Fibroblast of lung (primary cell): ENCODE measurements around the gene FRMD1. TPM values are rescaled to one million over a fixed set of nuclear protein-coding genes. Genes with fewer than 3 reads are reported as not detected.

Experiments
- DNase-seq, 2 donors: peaks; one replicate each; pipeline versions ENCODE4 v3.0.0 to v3.0.0-alpha.2; 2010; ENCODE audit warnings: low read depth in 2 of 2
- H2AFZ ChIP-seq: 2 replicates; pipeline ENCODE4 v1.5.1; 2012; ENCODE audit warnings: low read length, control low read depth, inconsistent platforms
- H3K27ac ChIP-seq: 2 replicates; pipeline ENCODE4 v1.5.1; 2011; ENCODE audit warnings: low read length, control low read depth; ENCODE audit not compliant: insufficient read depth
- H3K27me3 ChIP-seq: 2 replicates; pipeline ENCODE4 v1.5.1; 2011; ENCODE audit warnings: mild to moderate bottlenecking, low read length; ENCODE audit not compliant: control insufficient read depth, insufficient read depth
- H3K36me3 ChIP-seq: 2 replicates; pipeline ENCODE4 v1.5.1; 2011; ENCODE audit warnings: low read length; ENCODE audit not compliant: control insufficient read depth, insufficient read depth
- H3K4me1 ChIP-seq: 2 replicates; pipeline ENCODE4 v1.5.1; 2011; ENCODE audit warnings: low read length; ENCODE audit not compliant: control insufficient read depth, insufficient read depth; ENCODE audit errors: extremely low read depth
- H3K4me2 ChIP-seq: 2 replicates; pipeline ENCODE4 v1.5.1; 2011; ENCODE audit warnings: low read length, control low read depth; ENCODE audit not compliant: insufficient read depth; ENCODE audit errors: extremely low read depth
- H3K4me3 ChIP-seq, 4 experiments: fragments of 200-600 bp in 1 of 4; sonication (generic) in 1 of 4; replicated peaks in 1 of 4; 2 replicates each; pipeline ENCODE4 v1.5.1; 2011 to 2016; ENCODE audit warnings: low read length in 4 of 4, low read depth in 3 of 4, mild to moderate bottlenecking in 3 of 4, control low read depth in 2 of 4, inconsistent platforms in 1 of 4, mixed read lengths in 1 of 4; ENCODE audit not compliant: insufficient read depth in 1 of 4; ENCODE audit errors: control extremely low read depth in 1 of 4
- H3K79me2 ChIP-seq: 2 replicates; pipeline ENCODE4 v1.5.1; 2012; ENCODE audit warnings: mild to moderate bottlenecking, low read length, inconsistent platforms; ENCODE audit not compliant: control insufficient read depth, insufficient read depth
- H3K9ac ChIP-seq: 2 replicates; pipeline ENCODE4 v1.5.1; 2011; ENCODE audit warnings: mild to moderate bottlenecking, low read length, control low read depth; ENCODE audit not compliant: insufficient read depth
- H3K9me3 ChIP-seq: 2 replicates; pipeline ENCODE4 v1.5.1; 2012; ENCODE audit warnings: low read depth, low read length; ENCODE audit not compliant: control insufficient read depth, insufficient read depth
- H4K20me1 ChIP-seq: 2 replicates; pipeline ENCODE4 v1.5.1; 2011; ENCODE audit warnings: low read length; ENCODE audit not compliant: control insufficient read depth, insufficient read depth; ENCODE audit errors: extremely low read depth
- CTCF ChIP-seq, 2 donors: IDR thresholded peaks in 1 of 2; conservative IDR thresholded peaks in 1 of 2; 1 replicate in 1 of 2; 2 replicates in 1 of 2; pipeline ENCODE4 v1.5.1; 2011 to 2012; ENCODE audit warnings: low read length in 2 of 2, control low read depth in 1 of 2, inconsistent platforms in 1 of 2, low read depth in 1 of 2, mild to moderate bottlenecking in 1 of 2
- EZH2 ChIP-seq: IDR thresholded peaks from 2 replicates; pipeline ENCODE4 v1.5.1; 2012; ENCODE audit warnings: low read length, control low read depth, mild to moderate bottlenecking; ENCODE audit errors: missing control alignments
- polyA plus RNA-seq, 2 donors: library from polyadenylated mRNA; depleted of rRNA in 1 of 2; stranded (reverse) in 1 of 2; unstranded in 1 of 2; fragments of >200 nt; gene quantifications; 2 replicates each; pipeline ENCODE4 v1.2.1, GENCODE V29; 2011 to 2012; ENCODE audit warnings: missing spikeins in 1 of 2
- total RNA-seq: library from RNA; depleted of rRNA; stranded (reverse); fragments of >200 nt; gene quantifications from 2 replicates; pipeline ENCODE4 v1.2.1, GENCODE V29; 2014

Gene FRMD1
- total and polyA plus RNA-seq, 2 donors (not counting 1 experiment from before 2014, with no cell fraction given): not detected

GRCh38 chr6:168043848-168044415 is 35.1 kb downstream of the FRMD1 start:
- no peaks in the 10 kb centered on the region for H3K36me3 ChIP-seq
- no peak for DNase-seq
- TF ChIP-seq EZH2: no peak
- H3K4me1 ChIP-seq: no peaks in the 10 kb centered on the region
- no peaks in the 10 kb centered on the region for H3K27me3 ChIP-seq
- H2AFZ ChIP-seq: no peak overlapping the region
- no peaks in the 10 kb centered on the region for H4K20me1 ChIP-seq
- no peak overlapping the region for H3K4me2 ChIP-seq
- no peak overlapping the region for H3K9ac ChIP-seq
- no peak overlapping the region for H3K27ac ChIP-seq
- no peaks in the 10 kb centered on the region for H3K9me3 ChIP-seq
- H3K4me3 ChIP-seq: no peak overlapping the region
- H3K79me2 ChIP-seq: no peaks in the 10 kb centered on the region

- DNase-seq: no peak
- Histone ChIP-seq H3K79me2 (no peaks in the 10 kb centered on the region), H3K27me3 (no peaks in the 10 kb centered on the region), H3K9me3 (no peaks in the 10 kb centered on the region), H4K20me1 (no peaks in the 10 kb centered on the region), H3K36me3 (no peaks in the 10 kb centered on the region), H3K4me2 (no peak overlapping the region), H3K4me3 (no peak overlapping the region), H3K27ac (no peak overlapping the region), H2AFZ (no peak overlapping the region), H3K4me1 (no peaks in the 10 kb centered on the region), H3K9ac (no peak overlapping the region)
- TF ChIP-seq EZH2: no peak
- TF ChIP-seq CTCF (conservative IDR thresholded peaks at IDR 0.05 in 1 of 2, IDR thresholded peaks at IDR 0.05 in 1 of 2; ENCODE audit: low read depth in 1 of 2, low read length in 2 of 2): no peak
Observed at GRCh38 chr6:168043193-168043847, 35.7 kb downstream of the FRMD1 start.

GRCh38 chr6:168042426-168043192 is 36.4 kb downstream of the FRMD1 start:
- H3K36me3 ChIP-seq: no peaks in the 10 kb centered on the region
- no peaks in the 10 kb centered on the region for H3K79me2 ChIP-seq
- no peak overlapping the region for H3K9ac ChIP-seq
- no peak overlapping the region for H3K27ac ChIP-seq
- no peak for TF ChIP-seq CTCF (conservative IDR thresholded peaks at IDR 0.05 in 1 of 2, IDR thresholded peaks at IDR 0.05 in 1 of 2; ENCODE audit: low read depth in 1 of 2, low read length in 2 of 2)
- TF ChIP-seq EZH2: no peak
- no peaks in the 10 kb centered on the region for H4K20me1 ChIP-seq
- no peaks in the 10 kb centered on the region for H3K27me3 ChIP-seq
- H3K4me1 ChIP-seq: no peaks in the 10 kb centered on the region
- no peak overlapping the region for H3K4me3 ChIP-seq
- no peak for DNase-seq
- no peaks in the 10 kb centered on the region for H3K9me3 ChIP-seq
- no peak overlapping the region for H3K4me2 ChIP-seq
- no peak overlapping the region for H2AFZ ChIP-seq
